ENCODE results near the gene GNL3L.
"Not testable (repeated sequence)": the region's sequence is repeated elsewhere in the genome, so short reads cannot be mapped to it uniquely, and the experiment has no call there.

DNA sequence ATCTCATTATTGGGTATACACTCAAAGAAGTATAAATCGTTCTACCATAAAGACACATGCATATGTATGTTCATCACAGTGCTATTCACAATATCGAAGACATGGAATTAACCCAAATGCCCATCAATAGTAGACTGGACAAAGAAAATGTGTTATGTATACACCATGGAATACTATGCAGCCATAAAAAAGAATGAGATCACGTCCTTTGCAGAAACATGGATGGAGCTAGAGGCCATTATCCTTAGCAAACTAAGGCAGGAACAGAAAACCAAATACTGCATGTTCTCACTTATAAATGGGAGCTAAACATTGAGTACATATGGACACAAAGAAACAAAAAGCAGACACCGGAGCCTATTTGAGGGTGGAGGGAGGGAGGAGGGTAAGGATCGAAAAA, 40.2 kb upstream of the GNL3L start:
- TF ChIP-seq, protein P1, sequence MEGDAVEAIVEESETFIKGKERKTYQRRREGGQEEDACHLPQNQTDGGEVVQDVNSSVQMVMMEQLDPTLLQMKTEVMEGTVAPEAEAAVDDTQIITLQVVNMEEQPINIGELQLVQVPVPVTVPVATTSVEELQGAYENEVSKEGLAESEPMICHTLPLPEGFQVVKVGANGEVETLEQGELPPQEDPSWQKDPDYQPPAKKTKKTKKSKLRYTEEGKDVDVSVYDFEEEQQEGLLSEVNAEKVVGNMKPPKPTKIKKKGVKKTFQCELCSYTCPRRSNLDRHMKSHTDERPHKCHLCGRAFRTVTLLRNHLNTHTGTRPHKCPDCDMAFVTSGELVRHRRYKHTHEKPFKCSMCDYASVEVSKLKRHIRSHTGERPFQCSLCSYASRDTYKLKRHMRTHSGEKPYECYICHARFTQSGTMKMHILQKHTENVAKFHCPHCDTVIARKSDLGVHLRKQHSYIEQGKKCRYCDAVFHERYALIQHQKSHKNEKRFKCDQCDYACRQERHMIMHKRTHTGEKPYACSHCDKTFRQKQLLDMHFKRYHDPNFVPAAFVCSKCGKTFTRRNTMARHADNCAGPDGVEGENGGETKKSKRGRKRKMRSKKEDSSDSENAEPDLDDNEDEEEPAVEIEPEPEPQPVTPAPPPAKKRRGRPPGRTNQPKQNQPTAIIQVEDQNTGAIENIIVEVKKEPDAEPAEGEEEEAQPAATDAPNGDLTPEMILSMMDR (conservative IDR thresholded peaks at IDR 0.05; ENCODE audit: low read length): not testable (repeated sequence)
- not testable (repeated sequence) for TF ChIP-seq EZH2phosphoT487 (IDR thresholded peaks at IDR 0.05; ENCODE audit: borderline replicate concordance)
